GM03348 (cell line): ENCODE data around the gene DDI2.

Experiments used
- DNase-seq: peaks from one replicate; pipeline ENCODE4 v3.0.0; 2012; ENCODE audit warnings: low spot score

DDI2 gene

GRCh38 chr1:15605398-15606383 lies 11.6 kb upstream of the DDI2 start:
- no peak for DNase-seq

GRCh38 chr1:15609631-15610030 lies 7.6 kb upstream of the DDI2 start:
- no peak for DNase-seq

DNA sequence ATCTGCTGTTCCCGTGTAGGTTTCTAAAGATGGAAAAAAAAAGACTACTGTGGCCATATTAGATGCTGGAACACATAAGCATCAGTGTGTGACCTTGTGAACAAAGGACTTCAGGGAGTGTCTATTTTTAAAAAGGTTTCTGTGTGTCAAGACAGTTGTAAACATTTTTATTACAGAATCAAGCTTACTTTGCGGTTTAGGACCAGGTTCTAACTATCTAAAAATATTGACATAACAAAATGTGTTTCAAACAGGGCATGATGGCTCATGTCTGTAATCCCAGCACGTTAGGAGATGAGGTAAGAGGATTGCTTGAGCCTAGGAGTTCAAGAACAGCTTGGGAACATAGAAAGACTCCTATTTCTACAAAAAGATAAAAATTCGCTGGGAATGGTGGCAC lies 7.1 kb upstream of the DDI2 start:
- DNase-seq: no peak

DNA sequence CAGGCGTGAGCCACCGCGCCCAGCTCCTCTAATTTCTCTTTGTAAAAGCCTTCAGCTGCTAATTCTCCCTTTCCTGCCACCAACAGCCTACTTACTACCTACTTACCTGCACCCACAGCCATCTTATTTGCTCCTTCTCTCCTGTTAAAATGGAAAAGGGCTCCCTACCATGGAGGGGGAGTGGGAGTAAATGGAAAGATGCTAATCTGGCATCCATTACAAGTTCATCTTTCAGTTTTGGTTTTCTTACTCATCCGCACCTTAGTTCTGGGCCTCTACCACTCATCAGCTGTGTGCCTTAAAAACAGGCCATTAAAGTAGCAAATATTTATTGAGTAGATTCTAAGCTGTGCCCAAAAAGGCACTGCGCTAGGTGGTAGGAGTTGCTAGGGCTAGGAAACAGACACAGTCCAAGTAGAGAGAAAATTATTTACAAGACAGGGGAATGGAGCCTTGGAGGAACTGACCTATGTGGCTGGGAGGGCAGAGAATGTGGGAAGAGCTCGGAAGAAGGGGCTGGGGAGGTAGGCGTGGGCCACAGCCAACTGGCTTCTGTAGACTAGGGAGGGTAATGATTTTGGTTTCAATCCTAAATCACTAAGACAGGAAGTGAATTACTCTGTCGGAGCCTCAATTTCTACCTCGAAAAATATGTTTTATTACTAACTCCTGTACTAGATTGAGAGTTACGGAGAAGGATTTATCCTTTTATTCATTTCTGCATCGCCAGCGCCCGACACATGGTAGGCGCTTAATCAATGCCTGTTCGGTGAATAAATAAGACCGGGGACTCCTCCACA lies 685 bp upstream of the DDI2 start:
- DNase-seq: peak; percentile 64

GRCh38 chr1:15618077-15618654 lies 908 bp downstream of the DDI2 start:
- DNase-seq: no peak

DNA sequence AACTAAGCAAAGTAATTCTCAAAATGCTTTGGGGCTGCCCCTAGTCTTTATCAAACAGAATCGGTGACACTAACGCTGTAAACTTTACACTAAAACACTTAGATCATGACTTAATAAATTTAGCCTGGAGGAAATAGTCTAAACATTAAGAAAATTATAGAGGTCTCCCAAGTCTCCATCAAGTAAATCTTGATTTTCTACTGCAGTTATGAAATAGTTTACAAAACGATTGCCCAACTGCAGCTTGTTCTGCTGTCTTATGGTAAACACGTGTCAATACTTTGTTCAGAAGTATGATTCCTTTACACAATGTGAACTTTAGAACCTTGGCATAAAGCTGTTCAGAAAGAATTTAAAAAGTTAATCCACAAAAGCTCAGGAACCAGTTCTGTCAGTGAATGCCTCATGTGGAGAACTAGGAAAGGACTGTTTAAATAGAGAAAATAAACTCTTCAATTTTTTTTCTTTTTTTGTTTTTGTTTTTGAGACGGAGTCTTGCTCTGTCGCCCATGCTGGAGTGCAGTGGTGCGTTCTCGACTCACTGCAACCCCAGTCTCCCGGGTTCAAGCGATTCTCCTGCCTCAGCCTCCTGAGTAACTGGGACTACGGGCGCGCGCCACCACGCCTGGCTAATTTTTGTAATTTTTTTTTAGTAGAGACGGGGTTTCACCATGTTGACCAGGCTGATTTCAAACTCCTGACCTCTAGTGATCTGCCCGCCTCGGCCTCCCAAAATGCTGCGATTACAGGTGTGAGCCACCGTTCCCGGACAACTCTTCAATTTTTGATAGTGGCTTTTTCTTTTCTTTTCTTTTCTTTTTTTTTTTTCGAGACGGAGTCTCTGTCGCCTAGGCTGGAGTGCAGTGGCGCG lies 1.6 kb downstream of the DDI2 start:
- DNase-seq: peak; percentile 72

DNA sequence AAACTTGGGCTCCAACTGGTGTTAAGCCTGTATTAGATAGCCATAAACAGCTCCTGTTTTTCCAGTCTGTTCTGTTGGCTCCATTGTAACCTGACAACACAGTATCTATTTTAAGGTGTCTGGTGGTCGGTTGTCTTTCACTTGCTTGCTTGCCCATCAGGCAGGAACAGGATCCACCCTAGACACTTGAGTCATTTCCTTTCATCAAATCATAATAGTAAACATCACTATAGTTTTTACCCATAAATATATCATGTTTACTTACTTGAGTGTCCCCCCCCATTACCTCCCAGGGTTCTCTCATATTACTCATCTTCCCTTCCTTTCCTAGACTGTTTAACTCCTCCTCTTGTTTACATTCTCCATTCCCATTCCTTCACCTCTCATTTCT lies 2.9 kb downstream of the DDI2 start:
- peak; percentile 43 for DNase-seq

DNA sequence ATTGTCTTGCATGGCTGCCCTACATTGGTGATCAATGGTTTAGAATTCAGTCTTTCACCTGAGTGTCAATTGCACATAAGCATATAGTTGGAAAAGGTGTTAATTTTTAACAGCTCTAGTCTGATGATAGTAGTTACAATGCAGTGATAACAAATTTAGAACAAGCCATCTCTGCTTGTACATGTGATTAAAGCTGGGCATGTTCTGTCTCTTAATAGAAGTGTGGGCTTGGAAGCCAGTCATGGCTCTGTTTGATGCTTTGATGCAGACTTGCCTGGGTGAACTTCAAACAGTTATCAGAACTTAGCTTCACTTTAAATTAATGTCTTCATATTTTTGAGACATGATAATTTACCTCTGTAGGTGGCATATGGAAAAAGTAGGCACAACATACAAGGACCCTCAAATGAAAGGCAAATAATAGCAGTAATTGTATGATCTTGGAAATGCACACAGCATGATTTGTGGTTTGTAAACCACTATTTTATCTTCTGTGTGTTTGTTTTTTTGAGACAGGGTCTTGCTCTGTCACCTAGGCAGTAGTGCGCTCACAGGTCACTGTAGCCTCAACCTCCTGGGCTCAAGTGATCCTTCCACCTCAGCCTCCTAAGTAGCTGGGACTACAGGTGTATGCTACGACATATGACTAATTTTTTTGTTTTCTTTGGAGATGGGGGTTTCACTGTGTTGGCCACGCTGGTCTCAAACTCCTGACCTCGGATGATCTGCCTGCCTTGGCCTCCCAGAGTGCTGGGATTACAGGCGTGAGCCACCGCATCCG lies 3.8 kb downstream of the DDI2 start:
- no peak for DNase-seq

DNA sequence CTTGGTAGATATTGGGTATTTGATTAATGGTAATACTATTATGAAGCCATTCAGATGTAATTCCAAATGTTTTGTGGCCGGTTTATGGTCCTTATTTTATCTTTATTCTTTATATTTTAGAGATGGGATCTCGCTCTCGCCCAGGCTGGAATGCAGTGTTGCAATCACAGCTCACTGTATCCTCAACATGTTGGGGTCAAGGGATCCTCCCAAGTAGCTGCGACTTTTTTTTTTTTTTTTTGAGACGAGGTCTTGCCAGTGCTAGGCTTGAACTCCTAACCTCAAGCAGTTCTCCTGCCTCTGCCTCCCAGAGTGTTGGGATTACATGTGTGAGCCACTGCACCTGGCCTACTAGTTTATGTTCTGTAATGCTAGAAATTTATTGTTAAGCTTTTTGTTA lies 4.7 kb downstream of the DDI2 start:
- no peak for DNase-seq

DNA sequence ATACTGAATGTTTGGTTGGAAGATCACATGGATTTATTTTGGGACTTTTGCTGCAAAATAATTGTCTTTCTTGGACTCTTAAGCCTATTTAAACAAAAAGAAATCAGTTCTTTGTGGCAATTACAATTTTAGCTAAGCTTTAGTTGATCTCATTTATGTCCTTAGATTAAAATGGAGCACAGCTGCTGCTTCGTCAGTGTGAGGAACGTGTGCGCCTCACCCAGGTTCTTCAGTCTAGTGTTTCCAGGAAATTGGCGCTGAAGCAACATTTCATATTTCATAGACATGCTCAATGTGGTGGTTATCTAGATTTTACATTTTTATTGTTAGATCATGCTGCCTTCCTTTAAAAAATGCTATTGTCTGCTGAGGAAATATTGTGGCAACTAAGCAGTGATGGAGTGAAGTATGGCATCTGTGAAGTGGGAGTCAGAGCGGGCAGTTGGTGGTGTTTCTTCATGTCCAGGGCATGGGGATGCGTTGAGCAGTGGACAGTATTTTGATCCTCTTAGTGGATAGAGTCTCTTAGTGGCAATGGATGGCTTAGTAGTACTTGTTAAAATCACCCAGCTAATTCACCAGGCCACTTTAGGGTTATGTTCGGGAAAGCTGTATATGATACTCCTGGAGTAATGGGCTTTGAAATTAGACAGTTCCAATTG lies 5.6 kb downstream of the DDI2 start:
- no peak for DNase-seq

DNA sequence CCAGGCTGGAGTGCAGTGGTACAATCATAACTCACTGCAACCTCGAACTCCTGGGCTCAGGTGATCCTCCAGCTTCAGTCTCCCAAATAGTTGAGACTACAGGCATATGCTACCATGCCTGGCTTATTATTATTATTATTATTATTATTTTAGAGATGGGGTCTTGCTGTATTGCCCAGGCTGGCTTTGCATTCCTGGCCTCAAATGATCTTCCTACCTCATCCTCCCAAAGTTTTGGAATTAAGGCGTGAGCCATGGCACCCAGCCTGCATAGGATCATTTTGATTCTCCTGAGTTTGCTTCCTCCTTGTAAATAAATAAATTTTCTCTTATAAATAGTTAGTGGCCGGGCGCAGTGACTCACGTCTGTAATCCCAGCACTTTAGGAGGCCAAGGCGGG lies 6.2 kb downstream of the DDI2 start:
- DNase-seq: no peak

DNA sequence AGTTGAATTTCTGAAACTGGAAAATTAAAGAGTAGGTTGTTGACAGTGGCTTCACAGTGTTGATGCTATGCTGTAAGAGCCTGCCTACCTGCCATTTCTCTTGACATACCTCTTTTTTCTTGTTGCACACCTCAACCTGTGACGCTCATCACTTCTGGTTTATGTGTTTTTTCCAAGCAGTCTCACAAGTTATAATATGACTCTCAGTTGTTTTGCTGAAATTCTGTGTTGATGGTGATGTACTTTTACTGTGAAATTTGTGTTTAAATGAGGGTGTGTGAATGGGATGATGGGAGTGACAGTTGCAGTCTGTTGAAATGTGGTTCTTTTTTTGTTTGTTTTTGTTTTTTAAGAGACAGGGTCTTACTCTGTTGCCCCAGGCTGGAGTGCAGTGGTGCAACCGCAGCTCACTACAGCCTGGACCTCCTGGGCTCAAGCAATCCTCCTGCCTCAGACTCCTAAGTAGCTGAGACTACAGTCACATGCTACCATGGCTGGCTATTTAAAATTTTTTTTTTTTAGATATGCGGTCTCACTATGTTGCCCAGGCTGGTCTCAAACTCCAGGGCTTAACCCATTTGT lies 7.0 kb downstream of the DDI2 start:
- no peak for DNase-seq

DNA sequence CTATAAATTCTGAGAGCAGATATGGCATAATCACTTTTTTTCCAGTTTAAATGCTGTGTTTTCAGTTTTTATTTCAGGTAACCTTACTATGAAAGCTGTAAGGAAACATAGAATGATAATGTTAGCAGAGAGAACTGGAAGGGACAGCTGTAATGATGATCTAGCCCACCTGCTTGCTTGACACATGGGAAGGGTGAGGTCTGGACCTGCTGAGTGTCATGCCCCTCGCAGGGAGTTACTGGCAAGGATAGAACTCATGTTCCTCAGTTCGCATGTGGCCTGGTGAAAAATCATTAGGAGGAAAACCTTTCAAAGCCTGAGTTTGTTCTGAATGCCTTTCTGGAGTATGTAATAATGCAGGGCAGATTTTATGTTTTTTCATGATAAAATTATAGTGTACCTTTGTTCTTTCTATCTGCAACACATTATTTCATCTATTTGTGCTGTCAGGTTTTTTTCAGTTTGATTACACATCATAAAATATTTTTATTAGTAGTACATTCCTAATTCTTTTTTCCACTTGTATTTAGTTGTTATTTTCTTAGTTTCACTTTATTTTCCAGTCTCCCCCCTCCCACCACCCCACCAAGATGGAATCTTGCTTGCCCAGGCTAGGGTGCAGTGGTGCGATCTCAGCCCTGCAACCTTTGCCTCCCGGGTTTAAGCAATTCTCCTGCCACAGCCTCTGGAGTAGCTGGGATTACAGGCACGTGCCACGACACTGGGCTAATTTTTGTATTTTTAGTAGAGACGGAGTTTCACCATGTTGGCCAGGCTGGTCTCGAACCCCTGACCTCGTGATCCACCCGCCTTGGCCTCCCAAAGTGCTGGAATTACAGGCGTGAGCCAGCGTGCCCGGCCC lies 8.0 kb downstream of the DDI2 start:
- no peak for DNase-seq

- DNase-seq: no peak
Observed at GRCh38 chr1:15626269-15626950, 9.2 kb downstream of the DDI2 start.

DNA sequence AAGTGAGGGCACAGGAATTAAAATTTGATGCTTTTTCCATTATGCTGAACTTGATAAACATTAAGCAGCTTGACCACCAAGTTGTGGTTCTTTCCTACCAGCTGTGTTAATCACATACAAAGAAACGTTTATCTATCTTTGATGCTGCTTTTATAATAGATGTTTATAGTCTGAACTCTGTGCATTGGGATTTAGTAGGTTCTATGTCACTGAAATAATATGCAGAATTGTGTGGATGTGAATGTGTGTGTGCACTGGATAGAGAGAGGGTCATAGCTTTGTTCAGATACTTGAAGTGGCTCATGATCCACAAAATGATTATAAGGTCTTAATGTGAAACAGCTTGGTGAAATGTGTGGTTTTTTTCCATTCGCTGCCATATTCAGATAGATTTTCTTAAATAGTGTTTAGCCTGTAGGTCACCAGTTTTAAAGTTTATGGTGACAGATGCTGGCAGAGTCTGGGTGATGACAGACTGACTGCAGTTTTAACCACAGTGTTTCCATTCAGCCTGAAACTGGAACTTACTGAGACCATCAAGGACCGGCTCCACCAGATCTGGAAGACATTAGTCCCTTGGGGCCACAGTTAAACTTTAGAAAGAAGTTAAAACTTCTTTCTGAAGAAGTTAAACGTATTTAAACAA lies 10.2 kb downstream of the DDI2 start:
- peak; percentile 28 for DNase-seq

DNA sequence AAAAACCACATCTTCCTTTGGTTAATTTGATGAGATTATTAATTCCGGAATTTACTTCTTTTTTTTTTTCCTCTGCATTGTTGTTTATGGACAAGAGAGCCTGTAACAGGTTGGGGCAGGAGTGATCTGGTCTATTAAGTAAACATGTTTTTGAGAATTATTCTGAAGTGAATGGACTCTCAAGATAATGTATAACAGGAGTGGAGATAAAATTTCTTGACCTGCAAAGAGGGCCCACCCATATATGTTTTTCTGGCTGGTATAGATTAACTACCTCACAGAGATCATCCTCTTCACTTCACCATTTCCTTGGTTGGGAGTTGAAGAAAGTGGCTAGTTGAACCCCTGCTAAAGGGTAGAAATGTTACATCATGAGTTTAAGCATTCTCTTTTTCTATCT lies 10.7 kb downstream of the DDI2 start:
- no peak for DNase-seq

- no peak for DNase-seq
Observed at GRCh38 chr1:15633756-15634420, 16.6 kb downstream of the DDI2 start.
